HepG2 (cell line): ENCODE data around the gene BMF. TPM values are rescaled to one million over a fixed set of nuclear protein-coding genes. Genes with fewer than 3 reads are reported as not detected.

ENCODE experiments used
- ATAC-seq: fragments of 200-7000 bp; cut with Tn5 transposase; 3 replicates; pipeline ENCODE4 v1.9.1; 2020; ENCODE audit warnings: mild to moderate bottlenecking, moderate library complexity
- BruUV-seq: library from RNA; stranded (reverse); fragments of 400-500 nt; replicated peaks from 2 replicates; lab custom pipeline; 2021; lab: Mats Ljungman, UMichigan
- CTCF ChIA-PET: fragments of 300-600 bp; formaldehyde crosslinking; extraction: SDS; loops from one replicate; lab custom pipeline; 2021; ENCODE audit warnings: low total read pairs, inconsistent platforms, low intra/inter-chr PET ratio; lab: Yijun Ruan, JAX
- POLR2A ChIA-PET: fragments of 350-600 bp; sonication (Branson Sonifier 250); formaldehyde crosslinking; loops from one replicate; lab custom pipeline; 2020; ENCODE audit warnings: antibody characterized with exemption, inconsistent platforms; lab: Yijun Ruan, JAX
- DNase-seq: peaks from one replicate; pipeline ENCODE4 v3.0.0-alpha.2; 2015; ENCODE audit warnings: low spot score
- FAIRE-seq: peaks from 3 replicates; lab custom pipeline; 2011; peaks lifted over from hg19 to GRCh38; lab: Jason Lieb, UNC
- H2AFZ ChIP-seq: one replicate; pipeline ENCODE4 v1.6.1; 2011; ENCODE audit warnings: low read length, inconsistent platforms
- H3K27ac ChIP-seq: fragments of 300-600 bp; 3 replicates; pipeline ENCODE4 v1.8.0; 2011; ENCODE audit warnings: mixed run types, mild to moderate bottlenecking, mixed read lengths, low read length, inconsistent platforms; ENCODE audit not compliant: insufficient read depth; ENCODE audit errors: extremely low read length
- H3K27me3 ChIP-seq, 2 experiments: fragments of 200-600 bp in 1 of 2; 2 replicates in 1 of 2; 3 replicates in 1 of 2; pipeline versions ENCODE4 v1.6.0 to v1.8.0; 2011; ENCODE audit warnings: low read length in 2 of 2, mild to moderate bottlenecking in 2 of 2, moderate library complexity in 2 of 2, inconsistent platforms in 1 of 2; ENCODE audit not compliant: insufficient read depth in 2 of 2, control insufficient read depth in 1 of 2
- H3K36me3 ChIP-seq, 2 experiments: fragments of 200-600 bp in 1 of 2; replicated peaks in 1 of 2; 2 replicates in 1 of 2; 3 replicates in 1 of 2; pipeline versions ENCODE4 v1.5.1 to v1.8.0; 2011; ENCODE audit warnings: low read length in 2 of 2, inconsistent platforms in 1 of 2; ENCODE audit not compliant: insufficient read depth in 2 of 2, control insufficient read depth in 1 of 2
- H3K4me1 ChIP-seq: 2 replicates; pipeline ENCODE4 v1.5.1; 2012; ENCODE audit warnings: low read length, inconsistent platforms; ENCODE audit not compliant: insufficient read depth
- H3K4me2 ChIP-seq: 2 replicates; pipeline ENCODE4 v1.6.0; 2011; ENCODE audit warnings: low read depth, low read length, inconsistent platforms
- H3K4me3 ChIP-seq, 3 experiments: fragments of 200-600 bp in 1 of 3; sonication (generic), shearing (Covaris generic) in 1 of 3; replicated peaks in 1 of 3; 2 replicates each; pipeline ENCODE4 v1.5.1; 2011 to 2016; ENCODE audit warnings: low read length in 3 of 3, inconsistent platforms in 2 of 3, low read depth in 2 of 3, mild to moderate bottlenecking in 2 of 3, control low read depth in 1 of 3, mixed read lengths in 1 of 3; ENCODE audit not compliant: insufficient read depth in 1 of 3
- H3K79me2 ChIP-seq: one replicate; pipeline ENCODE4 v1.6.1; 2011; ENCODE audit warnings: low read length, inconsistent platforms; ENCODE audit not compliant: insufficient read depth
- H3K9ac ChIP-seq: 2 replicates; pipeline ENCODE4 v1.6.0; 2011; ENCODE audit warnings: mild to moderate bottlenecking, low read depth, low read length, inconsistent platforms; ENCODE audit not compliant: insufficient read depth
- H3K9me3 ChIP-seq: 2 replicates; pipeline ENCODE4 v1.5.1; 2012; ENCODE audit warnings: mild to moderate bottlenecking, low read length
- H4K20me1 ChIP-seq: 2 replicates; pipeline ENCODE4 v1.6.0; 2011; ENCODE audit warnings: inconsistent platforms, mild to moderate bottlenecking, low read length, moderate library complexity; ENCODE audit not compliant: insufficient read depth
- ETS1 ChIP-seq: sonication (generic); formaldehyde crosslinking; IDR thresholded peaks from 2 replicates; pipeline ENCODE4 v1.4.0; 2020; ENCODE audit warnings: missing genetic modification reagents
- FOXC1 ChIP-seq: sonication (generic); formaldehyde crosslinking; IDR thresholded peaks from 2 replicates; pipeline ENCODE4 v1.8.0; 2022; ENCODE audit warnings: mild to moderate bottlenecking, missing genetic modification reagents, borderline replicate concordance
- GABPA ChIP-seq, 2 experiments: IDR thresholded peaks; 2 replicates each; pipeline ENCODE4 v1.6.1; 2011 to 2016; ENCODE audit warnings: low read depth in 2 of 2, low read length in 1 of 2, missing biosample characterization in 1 of 2, missing genetic modification characterization in 1 of 2
- MIER3 ChIP-seq: IDR thresholded peaks from 2 replicates; pipeline ENCODE4 v1.6.1; 2016; ENCODE audit warnings: missing compliant biosample characterization, borderline replicate concordance
- NR0B2 ChIP-seq: sonication (generic); formaldehyde crosslinking; IDR thresholded peaks from 2 replicates; pipeline ENCODE4 v1.4.0; 2020; ENCODE audit warnings: mild to moderate bottlenecking, missing genetic modification reagents
- PATZ1 ChIP-seq: sonication (generic); formaldehyde crosslinking; IDR thresholded peaks from 2 replicates; pipeline ENCODE4 v1.4.0; 2020; ENCODE audit warnings: missing genetic modification reagents
- PCBP2 ChIP-seq: fragments of 200-400 bp; formaldehyde crosslinking; optimal IDR thresholded peaks from 2 replicates; pipeline ENCODE3; 2018; ENCODE audit warnings: low read length, low read depth; ENCODE audit not compliant: poor library complexity, severe bottlenecking
- RARG ChIP-seq: sonication (generic); formaldehyde crosslinking; IDR thresholded peaks from 2 replicates; pipeline ENCODE4 v1.4.0; 2020; ENCODE audit warnings: low read depth, mild to moderate bottlenecking, missing genetic modification reagents
- RCOR2 ChIP-seq: IDR thresholded peaks from 2 replicates; pipeline ENCODE4 v1.6.1; 2016; ENCODE audit warnings: missing biosample characterization, missing genetic modification reagents
- RXRB ChIP-seq: IDR thresholded peaks from 2 replicates; pipeline ENCODE4 v1.6.1; 2016; ENCODE audit warnings: borderline replicate concordance, missing genetic modification reagents, missing compliant biosample characterization
- SMARCC2 ChIP-seq: fragments of 450-650 bp; IDR thresholded peaks from 2 replicates; pipeline ENCODE4 v1.6.1; 2017; ENCODE audit warnings: antibody characterized with exemption, mild to moderate bottlenecking
- TBX2 ChIP-seq: sonication (generic); formaldehyde crosslinking; IDR thresholded peaks from 2 replicates; pipeline ENCODE4 v1.5.0; 2020; ENCODE audit warnings: missing genetic modification reagents, mild to moderate bottlenecking, borderline replicate concordance
- ZNF235 ChIP-seq: sonication (generic); formaldehyde crosslinking; IDR thresholded peaks from 2 replicates; pipeline ENCODE4 v1.8.1; 2023; ENCODE audit warnings: mild to moderate bottlenecking, missing genetic modification reagents, borderline replicate concordance
- ZNF282 ChIP-seq: fragments of 450-650 bp; IDR thresholded peaks from 2 replicates; pipeline ENCODE4 v1.6.1; 2018; ENCODE audit not compliant: partially characterized antibody
- ZNF354B ChIP-seq: sonication (generic); formaldehyde crosslinking; IDR thresholded peaks from 2 replicates; pipeline ENCODE4 v1.8.0; 2022; ENCODE audit warnings: mild to moderate bottlenecking, missing genetic modification reagents
- ZNF891 ChIP-seq: sonication (generic); formaldehyde crosslinking; IDR thresholded peaks from 2 replicates; pipeline ENCODE4 v1.5.0; 2020; ENCODE audit warnings: mild to moderate bottlenecking, missing genetic modification reagents
- WGBS: methylation state at CpG from one replicate; pipeline ENCODE4 v1.1.6; 2017; ENCODE audit warnings: low lambda C conversion rate; 5-methylcytosine and 5-hydroxymethylcytosine counted together
- in situ Hi-C: cut with HindIII; loops from 2 replicates; pipeline ENCODE4 v1.10.0; 2017; ENCODE audit warnings: low pct_unique_long_range_greater_than_20kb; ENCODE audit not compliant: extremely low pct_ligation_motif_present
- intact Hi-C: fragments of 100-400 bp; cut with micrococcal nuclease; formaldehyde crosslinking; loops from one replicate; pipeline ENCODE4 v1.10.0; 2022; ENCODE audit not compliant: unreplicated experiment
- polyA plus RNA-seq, 8 experiments: library from polyadenylated mRNA; depleted of rRNA in 3 of 8; stranded (reverse) in 7 of 8; unstranded in 1 of 8; fragments of >200 nt; fragmentation: Illumina TruSeq in 4 of 8; extraction: Trizol in 4 of 8; gene quantifications; 2 replicates each; pipeline versions ENCODE4 v1.2.1 to v1.2.3, GENCODE V29; 2011 to 2016; ENCODE audit warnings: low read depth in 4 of 8, missing spikeins in 1 of 8, mixed read lengths in 1 of 8; ENCODE audit not compliant: insufficient read depth in 1 of 8
- total RNA-seq, 5 experiments: library from RNA; depleted of rRNA; stranded (reverse); fragments of >200 nt; fragmentation: Illumina TruSeq; extraction: Trizol; gene quantifications; 2 replicates each; pipeline ENCODE4 v1.2.3, GENCODE V29; 2016; ENCODE audit warnings: low read depth in 1 of 5

Gene BMF
- total and polyA plus RNA-seq, 2 of the 13 experiments (the other 11 are each of a cell fraction or from before 2014, with no cell fraction given): 8.7 to 15.9 TPM

- TF ChIP-seq RXRB (CRISPR knock-in tag) (no peak), GABPA (IDR thresholded peaks at IDR 0.05; ENCODE audit: low read depth, low read length) (no peak), GABPA (CRISPR knock-in tag; IDR thresholded peaks at IDR 0.05; ENCODE audit: low read depth) (no peak), FOXC1 (no peak)
Measured at GRCh38 chr15:40048211-40048792, 60.4 kb downstream of the BMF start (continued).

- H3K36me3 ChIP-seq: no peaks in the 10 kb centered on the region
- H3K4me3 ChIP-seq: no peak overlapping the region
- H3K9me3 ChIP-seq: no peaks in the 10 kb centered on the region
- ChIA-PET POLR2A (interaction anchor here (0.6 to 3.3 kb wide), 14 partner anchors 9 to 65 kb away, joined by 3 to 35 read pairs (median 5); partner anchors contain the start of gene BMF), CTCF (no interaction called here)
- DNase-seq: no peak
- H2AFZ ChIP-seq: no peak overlapping the region
- no TSS peak for BruUV-seq
- no peak for FAIRE-seq
- WGBS: 64% methylated on average over 11 of the region's 15 CpGs
- peak overlapping the region; percentile 13 for H3K4me2 ChIP-seq
- no peaks in the 10 kb centered on the region for H4K20me1 ChIP-seq
- H3K9ac ChIP-seq: no peak overlapping the region
- no peak overlapping the region for H3K27ac ChIP-seq
- H3K27me3 ChIP-seq: no peaks in the 10 kb centered on the region
- H3K4me1 ChIP-seq: peaks cover 50% of the 10 kb centered on the region
- ATAC-seq: peak; percentile 33
- in situ Hi-C loops: loop anchor here (5.0 to 10.0 kb wide), 3 partner anchors 65 to 225 kb away; partner anchors contain the start of gene BUB1B
- intact Hi-C loops: loop anchor here (5.0 kb wide), 1 partner anchor 115 kb away; the partner anchor contains the start of gene BUB1B
- H3K79me2 ChIP-seq: no peaks in the 10 kb centered on the region
- no peak for TF ChIP-seq RCOR2
- TF ChIP-seq NR0B2 (CRISPR knock-in tag): no peak
- TF ChIP-seq PATZ1 (CRISPR knock-in tag): peak; percentile 78; the same call in 1 of the 2 replicates
- no peak for TF ChIP-seq ZNF282
- no peak for TF ChIP-seq ZNF235 (CRISPR knock-in tag)
- TF ChIP-seq PCBP2: no peak
- TF ChIP-seq ZNF891: no peak
- peak; percentile 55; the same call in 1 of the 2 replicates for TF ChIP-seq TBX2 (CRISPR knock-in tag)
- no peak for TF ChIP-seq SMARCC2
- no peak for TF ChIP-seq MIER3 (CRISPR knock-in tag)
- no peak for TF ChIP-seq RARG (CRISPR knock-in tag)
- no peak for TF ChIP-seq ETS1 (CRISPR knock-in tag)
- TF ChIP-seq ZNF354B (CRISPR knock-in tag): no peak
Measured at GRCh38 chr15:40047415-40048210, 61.1 kb downstream of the BMF start.
